ENCODE results near the gene WWP2. TPM values are rescaled to one million over a fixed set of nuclear protein-coding genes. Genes with fewer than 3 reads are reported as not detected.

Gene WWP2
- total RNA-seq, 1 donor from 2014 or later, result 26.8 TPM

DNA sequence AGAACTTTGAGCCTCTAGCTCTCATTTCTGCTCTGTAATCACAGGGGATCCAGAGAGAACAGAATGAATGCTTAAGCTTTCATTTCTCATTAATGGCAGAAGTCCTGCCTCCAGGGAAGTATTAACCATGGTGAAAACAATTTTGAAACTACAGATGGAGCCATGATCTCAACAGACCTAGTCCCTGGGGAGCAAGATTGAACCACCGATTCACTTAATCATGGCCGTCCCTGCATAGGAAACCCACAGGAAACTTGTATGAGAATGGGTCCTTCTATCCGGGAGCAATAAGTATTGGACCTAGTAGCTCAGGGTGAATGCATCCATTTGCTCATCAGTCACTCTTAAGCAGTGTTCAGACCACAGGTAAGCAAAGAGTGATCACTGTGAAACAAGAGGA is 148.8 kb downstream of the WWP2 start:
- no peaks in the 10 kb centered on the region for H3K9me3 Mint-ChIP-seq
- no peaks in the 10 kb centered on the region for H3K4me1 Mint-ChIP-seq
- peaks cover 3% of the 10 kb centered on the region for H3K27me3 Mint-ChIP-seq (ENCODE audit: insufficient read depth, low read depth)
- H3K4me1 ChIP-seq, result no peaks in the 10 kb centered on the region
- H3K27ac Mint-ChIP-seq, result no peak overlapping the region
- no peaks in the 10 kb centered on the region for H4K20me1 ChIP-seq (ENCODE audit: low read depth)
- H3K9ac ChIP-seq, result no peak overlapping the region
- no peak overlapping the region for H3K27ac ChIP-seq
- no peaks in the 10 kb centered on the region for H3F3A ChIP-seq (ENCODE audit: low read depth)
- no peaks in the 10 kb centered on the region for H3K9me3 ChIP-seq (ENCODE audit: low read depth)
- peaks cover 4% of the 10 kb centered on the region for H3K36me3 Mint-ChIP-seq
- no peak for DNase-seq (ENCODE audit: low spot score)
- H3K4me3 Mint-ChIP-seq, result no peak overlapping the region
- H3K79me2 ChIP-seq (ENCODE audit: low read depth), result no peaks in the 10 kb centered on the region
- no peak overlapping the region for H3K4me2 ChIP-seq
- no peak overlapping the region for H3K4me3 ChIP-seq
- TF ChIP-seq EZH2phosphoT487 (IDR thresholded peaks at IDR 0.05) (no peak), EZH2 (IDR thresholded peaks at IDR 0.05) (no peak)
- TF ChIP-seq, protein P1, sequence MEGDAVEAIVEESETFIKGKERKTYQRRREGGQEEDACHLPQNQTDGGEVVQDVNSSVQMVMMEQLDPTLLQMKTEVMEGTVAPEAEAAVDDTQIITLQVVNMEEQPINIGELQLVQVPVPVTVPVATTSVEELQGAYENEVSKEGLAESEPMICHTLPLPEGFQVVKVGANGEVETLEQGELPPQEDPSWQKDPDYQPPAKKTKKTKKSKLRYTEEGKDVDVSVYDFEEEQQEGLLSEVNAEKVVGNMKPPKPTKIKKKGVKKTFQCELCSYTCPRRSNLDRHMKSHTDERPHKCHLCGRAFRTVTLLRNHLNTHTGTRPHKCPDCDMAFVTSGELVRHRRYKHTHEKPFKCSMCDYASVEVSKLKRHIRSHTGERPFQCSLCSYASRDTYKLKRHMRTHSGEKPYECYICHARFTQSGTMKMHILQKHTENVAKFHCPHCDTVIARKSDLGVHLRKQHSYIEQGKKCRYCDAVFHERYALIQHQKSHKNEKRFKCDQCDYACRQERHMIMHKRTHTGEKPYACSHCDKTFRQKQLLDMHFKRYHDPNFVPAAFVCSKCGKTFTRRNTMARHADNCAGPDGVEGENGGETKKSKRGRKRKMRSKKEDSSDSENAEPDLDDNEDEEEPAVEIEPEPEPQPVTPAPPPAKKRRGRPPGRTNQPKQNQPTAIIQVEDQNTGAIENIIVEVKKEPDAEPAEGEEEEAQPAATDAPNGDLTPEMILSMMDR (IDR thresholded peaks at IDR 0.05), result no peak
- H2AFZ ChIP-seq (replicated peaks), result no peak overlapping the region
- no peaks in the 10 kb centered on the region for H3K36me3 ChIP-seq
- H3K27me3 ChIP-seq, result no peaks in the 10 kb centered on the region

DNA sequence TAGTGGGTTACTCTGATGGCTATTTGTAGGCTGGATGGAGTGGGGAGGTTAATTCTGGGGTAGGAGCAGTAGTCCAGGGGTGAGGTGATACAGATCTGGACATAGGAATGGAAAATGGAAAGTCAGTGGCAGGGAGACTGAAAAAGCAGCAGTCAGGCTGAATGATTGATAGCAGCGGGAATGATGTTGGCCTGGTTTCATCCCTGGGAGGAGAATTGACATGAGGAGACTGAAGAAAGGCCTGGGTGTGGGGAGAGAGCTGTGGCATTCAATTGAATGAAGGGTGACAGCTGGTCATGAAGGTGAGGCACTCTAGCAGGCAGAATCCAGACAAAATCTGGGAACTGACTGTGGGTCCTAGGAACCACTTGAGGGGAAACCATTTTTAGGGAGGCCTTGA is 154.3 kb downstream of the WWP2 start:
- Histone ChIP-seq H3K27me3 (no peaks in the 10 kb centered on the region), H4K20me1 (ENCODE audit: low read depth) (no peaks in the 10 kb centered on the region), H3K27ac (no peak overlapping the region), H3K4me3 (no peak overlapping the region), H3K79me2 (ENCODE audit: low read depth) (no peaks in the 10 kb centered on the region), H3K4me2 (no peak overlapping the region), H3F3A (ENCODE audit: low read depth) (no peaks in the 10 kb centered on the region), H2AFZ (replicated peaks) (no peak overlapping the region), H3K9me3 (ENCODE audit: low read depth) (no peaks in the 10 kb centered on the region), H3K9ac (no peak overlapping the region), H3K4me1 (peaks cover 15% of the 10 kb centered on the region), H3K36me3 (no peaks in the 10 kb centered on the region)
- Mint-ChIP-seq H3K27ac (peak overlapping the region; percentile 7), H3K4me1 (peaks cover 13% of the 10 kb centered on the region), H3K9me3 (no peaks in the 10 kb centered on the region), H3K36me3 (peaks cover 3% of the 10 kb centered on the region), H3K27me3 (ENCODE audit: insufficient read depth, low read depth) (peaks cover 3% of the 10 kb centered on the region), H3K4me3 (no peak overlapping the region)
- no peak for DNase-seq (ENCODE audit: low spot score)
- TF ChIP-seq, protein P1 (IDR thresholded peaks at IDR 0.05), result no peak
- no peak for TF ChIP-seq EZH2 (IDR thresholded peaks at IDR 0.05)
- no peak for TF ChIP-seq EZH2phosphoT487 (IDR thresholded peaks at IDR 0.05)

DNA sequence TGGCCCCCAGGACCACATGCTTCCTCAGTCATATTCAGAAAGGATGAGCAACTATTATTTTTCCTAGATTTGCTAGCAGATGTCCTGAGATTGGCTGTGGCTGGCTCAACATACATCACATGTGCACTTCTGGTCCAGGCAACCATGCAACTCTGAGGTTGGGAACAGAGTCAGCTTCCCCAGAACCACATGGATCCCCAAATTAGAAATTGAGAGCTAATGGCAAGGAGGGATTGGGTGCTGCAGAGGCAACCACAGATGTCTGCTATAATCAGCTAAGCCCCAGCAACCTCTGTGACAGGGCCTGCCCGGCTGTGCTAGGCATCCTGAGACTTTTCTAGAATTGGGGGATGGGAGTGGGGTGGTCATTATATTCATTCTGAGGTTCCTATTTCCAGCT is 155.2 kb downstream of the WWP2 start:
- Mint-ChIP-seq H3K36me3 (peaks cover 3% of the 10 kb centered on the region), H3K9me3 (no peaks in the 10 kb centered on the region), H3K4me3 (no peak overlapping the region), H3K27me3 (ENCODE audit: insufficient read depth, low read depth) (peaks cover 3% of the 10 kb centered on the region), H3K4me1 (peaks cover 13% of the 10 kb centered on the region), H3K27ac (no peak overlapping the region)
- Histone ChIP-seq H3K9ac (no peak overlapping the region), H3K4me2 (peak overlapping the region; percentile 19), H3F3A (ENCODE audit: low read depth) (no peaks in the 10 kb centered on the region), H3K27me3 (no peaks in the 10 kb centered on the region), H2AFZ (replicated peaks) (no peak overlapping the region), H3K79me2 (ENCODE audit: low read depth) (no peaks in the 10 kb centered on the region), H3K27ac (no peak overlapping the region), H3K9me3 (ENCODE audit: low read depth) (no peaks in the 10 kb centered on the region), H3K4me1 (peaks cover 15% of the 10 kb centered on the region), H3K4me3 (no peak overlapping the region), H4K20me1 (ENCODE audit: low read depth) (no peaks in the 10 kb centered on the region), H3K36me3 (no peaks in the 10 kb centered on the region)
- TF ChIP-seq, protein P1 (IDR thresholded peaks at IDR 0.05), result no peak
- TF ChIP-seq EZH2 (IDR thresholded peaks at IDR 0.05), result no peak
- DNase-seq (ENCODE audit: low spot score), result no peak
